ENCODE results near the gene DUS1L. TPM values are rescaled to one million over a fixed set of nuclear protein-coding genes. Genes with fewer than 3 reads are reported as not detected.

The DUS1L gene
- total RNA-seq, 1 experiment from 2014 or later, result 182 TPM

DNA sequence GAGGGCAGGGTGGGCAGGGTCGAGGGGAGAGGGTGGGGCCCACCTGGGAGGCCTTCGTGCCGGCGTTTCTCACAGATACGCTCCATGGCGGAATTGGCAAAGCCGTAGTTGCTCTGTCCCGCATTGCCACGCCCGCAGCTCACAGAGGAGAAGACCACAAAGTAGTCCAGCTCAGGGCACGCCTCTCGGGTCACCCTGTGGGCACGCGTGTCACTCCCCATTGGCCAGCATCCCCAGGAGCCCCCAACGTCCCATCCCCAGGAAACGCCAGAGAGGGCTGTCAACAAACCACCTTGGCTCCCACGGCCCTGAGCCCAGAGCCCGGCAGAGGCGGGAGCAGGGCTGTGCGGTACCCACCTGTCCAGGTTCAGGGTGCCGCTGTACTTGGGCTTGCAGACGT lies 16.4 kb upstream of the DUS1L start:
- in situ Hi-C loops (cut with HindIII; ENCODE audit: low pct_unique_long_range_greater_than_20kb, low sequenced_read_pairs), result no loop called here
- no peak for DNase-seq (ENCODE audit: low read depth, low spot score)

- in situ Hi-C loops (cut with HindIII; ENCODE audit: low pct_unique_long_range_greater_than_20kb, low sequenced_read_pairs), result no loop called here
- DNase-seq (ENCODE audit: low read depth, low spot score), result no peak
Measured at GRCh38 chr17:82081546-82081945, 15.9 kb upstream of the DUS1L start.

- in situ Hi-C loops (cut with HindIII; ENCODE audit: low pct_unique_long_range_greater_than_20kb, low sequenced_read_pairs), result no loop called here
- no peak for DNase-seq (ENCODE audit: low read depth, low spot score)
Measured at GRCh38 chr17:82080789-82081464, 15.3 kb upstream of the DUS1L start.

- in situ Hi-C loops (cut with HindIII; ENCODE audit: low pct_unique_long_range_greater_than_20kb, low sequenced_read_pairs), result no loop called here
- DNase-seq (ENCODE audit: low read depth, low spot score), result no peak
Measured at GRCh38 chr17:82080048-82080788, 14.6 kb upstream of the DUS1L start.

DNA sequence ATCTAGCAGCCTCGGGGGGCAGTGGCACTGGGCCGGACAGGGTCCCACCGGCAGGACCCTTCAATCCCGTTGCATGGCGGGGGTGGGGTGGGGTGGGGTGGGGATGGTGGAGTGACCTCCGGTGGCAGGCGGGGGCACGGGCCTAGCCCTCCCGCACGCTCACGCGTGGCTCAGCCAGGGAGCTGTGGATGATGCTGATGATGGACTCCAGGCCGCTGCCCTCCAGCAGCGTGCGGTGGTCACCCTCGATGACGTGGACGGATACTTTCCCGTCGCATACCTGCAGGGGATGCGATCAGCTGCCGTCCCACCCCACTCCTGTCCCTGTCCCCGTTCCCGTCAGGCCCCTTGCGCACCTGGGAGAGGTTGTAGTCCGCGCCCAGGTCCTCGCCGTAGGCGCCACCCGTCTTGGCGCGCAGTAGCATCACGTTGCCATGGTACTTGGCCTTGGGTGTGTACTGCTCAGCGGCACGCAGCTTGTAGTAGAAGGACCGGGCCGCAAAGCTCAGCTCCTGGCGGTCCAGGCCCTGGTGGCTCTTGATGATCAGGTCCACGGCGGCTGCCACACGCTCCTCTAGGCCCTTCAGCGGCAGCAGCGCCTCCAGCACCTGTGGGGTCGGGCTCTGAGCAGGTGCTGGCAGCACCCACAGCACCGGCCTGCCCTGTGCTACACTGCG lies 13.5 kb upstream of the DUS1L start:
- in situ Hi-C loops (cut with HindIII; ENCODE audit: low pct_unique_long_range_greater_than_20kb, low sequenced_read_pairs), result no loop called here
- DNase-seq (ENCODE audit: low read depth, low spot score), result no peak

- in situ Hi-C loops (cut with HindIII; ENCODE audit: low pct_unique_long_range_greater_than_20kb, low sequenced_read_pairs), result no loop called here
- DNase-seq (ENCODE audit: low read depth, low spot score), result no peak
Measured at GRCh38 chr17:82078433-82078832, 12.8 kb upstream of the DUS1L start.

DNA sequence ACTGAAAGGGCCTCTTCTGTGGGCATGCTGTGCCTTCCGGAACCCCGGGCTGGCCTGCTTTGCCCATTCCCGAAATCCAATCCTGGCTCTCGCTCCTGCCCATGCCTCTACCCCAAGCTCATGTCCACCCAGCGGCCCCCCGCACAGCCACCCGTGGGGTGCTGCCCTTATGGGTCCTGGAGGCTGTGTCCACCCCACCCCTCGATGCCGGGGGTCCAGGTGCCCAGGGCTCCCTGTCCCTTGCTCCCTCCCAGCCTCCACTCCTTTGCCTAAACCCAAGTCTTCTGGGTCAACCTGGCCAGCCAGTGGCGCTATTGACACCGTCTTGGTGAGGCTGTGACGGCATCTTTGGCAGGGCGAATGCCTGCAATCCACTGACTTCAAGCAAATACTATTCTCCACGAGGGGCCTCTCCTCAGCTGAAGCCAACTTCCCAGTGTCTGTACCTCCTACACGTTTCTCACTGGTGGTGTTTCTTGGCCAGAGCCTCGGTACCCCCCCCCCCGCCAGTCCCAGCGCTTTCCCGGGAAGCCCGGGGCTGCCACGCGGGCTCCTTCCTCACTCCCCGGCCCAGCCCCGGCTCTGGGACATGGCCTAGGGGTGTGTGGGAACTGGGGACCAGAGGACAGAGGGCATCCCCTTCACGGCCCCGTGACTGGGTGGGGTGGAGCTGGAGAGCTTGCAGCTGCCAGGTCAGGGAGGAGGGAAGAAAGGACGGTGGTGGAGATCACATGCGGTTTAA lies 12.2 kb upstream of the DUS1L start:
- DNase-seq (ENCODE audit: low read depth, low spot score), result peak; percentile 43
- in situ Hi-C loops (cut with HindIII; ENCODE audit: low pct_unique_long_range_greater_than_20kb, low sequenced_read_pairs), result no loop called here

- in situ Hi-C loops (cut with HindIII; ENCODE audit: low pct_unique_long_range_greater_than_20kb, low sequenced_read_pairs), result no loop called here
- no peak for DNase-seq (ENCODE audit: low read depth, low spot score)
Measured at GRCh38 chr17:82076785-82077591, 11.4 kb upstream of the DUS1L start.

GRCh38 chr17:82076018-82076784 lies 10.6 kb upstream of the DUS1L start:
- in situ Hi-C loops (cut with HindIII; ENCODE audit: low pct_unique_long_range_greater_than_20kb, low sequenced_read_pairs), result no loop called here

GRCh38 chr17:82073446-82073845 lies 7.8 kb upstream of the DUS1L start:
- in situ Hi-C loops (cut with HindIII; ENCODE audit: low pct_unique_long_range_greater_than_20kb, low sequenced_read_pairs), result no loop called here
- DNase-seq (ENCODE audit: low read depth, low spot score), result no peak

More at GRCh38 chr17:82076018-82076784, 10.6 kb upstream of the DUS1L start:
- DNase-seq (ENCODE audit: low read depth, low spot score), result no peak

- in situ Hi-C loops (cut with HindIII; ENCODE audit: low pct_unique_long_range_greater_than_20kb, low sequenced_read_pairs), result no loop called here
- no peak for DNase-seq (ENCODE audit: low read depth, low spot score)
Measured at GRCh38 chr17:82072827-82073226, 7.2 kb upstream of the DUS1L start.

- DNase-seq (ENCODE audit: low read depth, low spot score), result no peak
- in situ Hi-C loops (cut with HindIII; ENCODE audit: low pct_unique_long_range_greater_than_20kb, low sequenced_read_pairs), result no loop called here
Measured at GRCh38 chr17:82070611-82071010, 5.0 kb upstream of the DUS1L start.

GRCh38 chr17:82065193-82065637 lies 389 bp downstream of the DUS1L start:
- in situ Hi-C loops (cut with HindIII; ENCODE audit: low pct_unique_long_range_greater_than_20kb, low sequenced_read_pairs), result no loop called here
- DNase-seq (ENCODE audit: low read depth, low spot score), result no peak

GRCh38 chr17:82064433-82065192 lies 991 bp downstream of the DUS1L start:
- no peak for DNase-seq (ENCODE audit: low read depth, low spot score)
- in situ Hi-C loops (cut with HindIII; ENCODE audit: low pct_unique_long_range_greater_than_20kb, low sequenced_read_pairs), result no loop called here

DNA sequence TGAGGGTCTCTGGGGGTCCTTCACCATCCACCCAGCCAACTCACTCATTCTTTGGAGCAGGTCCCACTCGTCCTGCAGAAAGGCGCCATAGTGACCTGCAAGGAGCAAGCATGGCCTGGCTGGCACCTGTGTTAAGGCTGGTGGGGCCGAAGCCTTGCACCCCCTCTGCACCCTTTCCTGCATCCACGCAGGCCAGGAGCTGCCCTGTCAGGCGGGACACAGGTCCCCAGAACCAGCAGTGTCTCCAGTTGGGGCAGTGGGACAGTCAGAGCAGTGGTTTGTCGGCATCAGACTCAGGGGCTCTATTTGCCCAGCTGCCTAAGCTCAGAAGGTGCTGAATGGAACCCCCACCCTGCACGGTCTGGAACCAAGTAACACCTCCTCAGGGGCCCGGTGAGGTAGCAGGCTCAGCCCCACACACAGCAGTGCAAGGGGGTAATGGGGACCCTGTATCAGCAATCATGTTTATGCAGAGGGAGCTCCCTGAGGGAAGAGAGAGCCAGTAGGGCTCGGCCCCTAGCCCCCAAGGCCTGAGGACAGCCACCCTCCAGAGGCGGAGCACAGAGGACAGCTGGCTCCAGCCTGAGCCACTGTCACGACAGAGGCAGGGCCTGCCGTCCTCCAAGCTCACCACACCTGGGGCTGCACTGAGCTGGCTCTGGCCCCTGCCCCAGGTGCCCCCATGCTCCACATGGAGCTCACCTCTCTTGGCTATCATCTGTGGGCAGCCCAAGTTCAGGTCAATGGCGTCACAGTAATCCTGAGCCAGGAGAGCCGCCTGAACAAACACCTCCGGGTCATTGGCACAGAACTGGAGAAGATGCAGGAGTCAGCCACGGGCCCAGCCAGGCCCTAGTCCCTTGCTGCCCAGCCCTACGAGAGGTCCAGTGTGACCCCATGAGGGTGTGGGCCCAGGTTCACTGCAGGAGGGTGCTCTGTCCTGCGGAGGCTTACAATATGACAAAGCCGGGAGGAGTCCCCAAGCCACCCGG lies 1.9 kb downstream of the DUS1L start:
- in situ Hi-C loops (cut with HindIII; ENCODE audit: low pct_unique_long_range_greater_than_20kb, low sequenced_read_pairs), result no loop called here
- DNase-seq (ENCODE audit: low read depth, low spot score), result no peak

All from SK-MEL-5 (cell line).